NCI-H1048 (cell line): Measurements from ENCODE around the gene PPP2R2B.

Experiments
- DNase-seq: peaks from one replicate; lab custom pipeline; 2025; lab: John Stamatoyannopoulos, UW

PPP2R2B gene

GRCh38 chr5:146779211-146779869, 99.2 kb downstream of the PPP2R2B start:
- DNase-seq = no peak

- DNase-seq = no peak
These were observed 99.8 kb downstream of the PPP2R2B start for GRCh38 chr5:146778795-146779194.

- DNase-seq = no peak
These were observed 100.3 kb downstream of the PPP2R2B start for GRCh38 chr5:146778261-146778660.

- no peak for DNase-seq
These were observed 105.6 kb downstream of the PPP2R2B start for GRCh38 chr5:146772881-146773466.

- no peak for DNase-seq
These were observed 107.6 kb downstream of the PPP2R2B start for GRCh38 chr5:146770980-146771379.

- no peak for DNase-seq
These were observed 108.0 kb downstream of the PPP2R2B start for GRCh38 chr5:146770546-146770945.

GRCh38 chr5:146767534-146767933, 111.0 kb downstream of the PPP2R2B start:
- DNase-seq = no peak

- no peak for DNase-seq
These were observed 112.5 kb downstream of the PPP2R2B start for GRCh38 chr5:146766013-146766412.

GRCh38 chr5:146765089-146765832, 113.3 kb downstream of the PPP2R2B start:
- no peak for DNase-seq

- no peak for DNase-seq
These were observed 115.7 kb downstream of the PPP2R2B start for GRCh38 chr5:146762830-146763229.

GRCh38 chr5:146761811-146762210, 116.7 kb downstream of the PPP2R2B start:
- DNase-seq = no peak

GRCh38 chr5:146758938-146759337, 119.6 kb downstream of the PPP2R2B start:
- no peak for DNase-seq

GRCh38 chr5:146758076-146758475, 120.5 kb downstream of the PPP2R2B start:
- DNase-seq = no peak

GRCh38 chr5:146756546-146756945, 122.0 kb downstream of the PPP2R2B start:
- no peak for DNase-seq

- DNase-seq = no peak
These were observed 122.8 kb downstream of the PPP2R2B start for GRCh38 chr5:146755793-146756192.

GRCh38 chr5:146754621-146755020, 123.9 kb downstream of the PPP2R2B start:
- no peak for DNase-seq

GRCh38 chr5:146753641-146754040, 124.9 kb downstream of the PPP2R2B start:
- DNase-seq = no peak

- no peak for DNase-seq
These were observed 126.7 kb downstream of the PPP2R2B start for GRCh38 chr5:146751781-146752401.

- DNase-seq = no peak
These were observed 127.5 kb downstream of the PPP2R2B start for GRCh38 chr5:146751054-146751453.

GRCh38 chr5:146748533-146748932, 130.0 kb downstream of the PPP2R2B start:
- DNase-seq = no peak

GRCh38 chr5:146745931-146746577, 132.5 kb downstream of the PPP2R2B start:
- no peak for DNase-seq

- no peak for DNase-seq
These were observed 134.3 kb downstream of the PPP2R2B start for GRCh38 chr5:146744068-146744745.
